ENCODE results near the gene TMEM50A.
"Not testable (repeated sequence)": the region's sequence is repeated elsewhere in the genome, so short reads cannot be mapped to it uniquely, and the experiment has no call there.

The TMEM50A gene

GRCh38 chr1:25389721-25390120 lies 51.6 kb downstream of the TMEM50A start:
- DNase-seq, result not testable (repeated sequence)

DNA sequence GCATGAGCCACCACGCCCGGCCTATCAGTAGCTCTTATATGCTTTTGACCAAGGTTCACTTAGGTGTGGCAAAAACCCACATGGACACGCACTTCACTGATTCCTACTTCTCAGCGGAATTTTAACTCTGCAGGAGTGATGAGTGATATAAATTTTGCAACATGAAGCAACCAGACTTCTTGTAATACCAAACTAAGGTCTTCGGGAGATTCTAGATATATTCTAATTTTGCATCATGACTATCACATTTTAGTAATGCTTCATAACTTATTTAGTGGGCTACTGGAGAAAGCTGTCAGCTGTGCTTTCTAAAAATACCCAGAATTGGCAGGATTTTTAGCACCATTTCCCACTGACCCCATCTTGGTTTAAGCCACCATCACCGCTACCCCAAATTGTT lies 54.7 kb downstream of the TMEM50A start:
- DNase-seq, result no peak

DNA sequence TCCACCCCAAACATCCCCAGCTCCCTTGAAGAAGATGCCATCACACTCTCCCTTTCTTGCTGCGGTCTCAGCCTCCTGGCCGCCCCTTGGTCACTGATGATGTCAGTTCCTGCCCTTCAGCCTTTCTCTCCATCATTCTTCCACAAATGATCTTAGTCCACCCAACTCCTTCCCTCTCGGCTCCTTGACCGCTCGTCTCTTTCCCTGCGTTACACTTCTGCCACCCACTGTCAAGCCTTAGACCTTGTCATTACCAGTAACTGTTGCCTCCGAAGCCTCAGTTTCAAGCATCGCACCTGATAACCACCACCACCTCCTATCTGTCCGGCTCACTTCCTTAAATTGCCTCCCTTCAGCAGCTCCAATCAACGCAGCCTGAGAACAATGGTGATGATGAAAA lies 59.4 kb downstream of the TMEM50A start:
- not testable (repeated sequence) for DNase-seq

DNA sequence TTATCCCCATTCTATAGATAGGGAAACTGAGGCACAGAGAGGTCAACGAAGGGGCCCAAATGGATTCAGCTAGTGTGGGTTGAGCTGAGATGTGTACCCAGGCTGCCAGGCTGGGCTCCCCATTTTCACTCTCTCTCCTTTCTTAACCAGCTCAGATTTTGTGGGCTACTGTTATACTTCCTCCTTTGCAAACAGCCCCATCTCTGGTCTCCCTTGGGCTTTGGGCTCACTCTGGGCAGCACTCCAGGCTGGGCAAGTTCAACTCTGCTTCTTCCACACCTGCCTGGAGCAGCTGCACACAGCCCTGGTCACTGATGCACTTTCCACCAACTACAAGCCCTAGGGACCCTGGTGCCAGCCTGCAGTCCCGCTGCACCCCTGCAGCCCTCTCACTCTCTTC lies 59.9 kb downstream of the TMEM50A start:
- not testable (repeated sequence) for DNase-seq

DNA sequence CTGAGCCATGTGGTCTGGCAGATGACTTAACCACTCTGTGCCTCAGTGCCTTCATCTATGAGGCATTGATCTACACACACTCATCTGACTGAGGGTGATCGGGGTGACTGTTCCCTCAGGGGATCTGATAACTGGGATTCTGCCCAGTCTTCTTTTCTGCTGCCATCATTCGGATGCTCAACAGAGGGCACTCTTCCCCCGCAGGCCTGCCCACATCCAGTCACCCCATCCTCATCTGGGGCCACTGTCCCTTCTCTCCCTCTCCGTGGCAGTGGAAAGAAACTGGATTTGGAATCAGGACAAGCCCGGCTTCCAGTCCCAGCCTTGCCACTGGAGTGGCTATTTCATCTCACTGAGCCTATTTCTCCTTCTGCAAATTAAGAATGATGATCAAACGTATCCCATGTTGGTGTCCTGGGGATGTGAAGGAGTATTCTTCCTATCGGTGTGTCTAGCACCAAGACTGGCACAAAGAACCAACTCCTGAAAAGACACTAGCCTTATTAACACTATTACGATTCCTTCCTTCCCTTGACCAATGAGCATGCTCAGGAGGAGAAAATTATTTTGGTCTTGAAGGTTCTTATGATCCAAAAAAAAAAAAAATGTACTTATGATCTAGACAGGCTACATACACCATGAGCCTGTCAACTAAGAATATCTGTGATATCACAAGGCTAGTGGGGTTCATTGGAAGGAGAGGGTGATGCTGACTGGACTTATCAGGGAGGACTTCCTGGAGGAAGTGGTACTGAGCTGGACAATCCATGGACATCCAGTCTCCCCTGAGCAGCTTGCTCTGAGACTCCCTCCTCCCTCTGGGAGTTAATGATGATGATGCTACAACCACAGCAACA lies 65.0 kb downstream of the TMEM50A start:
- DNase-seq, result not testable (repeated sequence)

DNA sequence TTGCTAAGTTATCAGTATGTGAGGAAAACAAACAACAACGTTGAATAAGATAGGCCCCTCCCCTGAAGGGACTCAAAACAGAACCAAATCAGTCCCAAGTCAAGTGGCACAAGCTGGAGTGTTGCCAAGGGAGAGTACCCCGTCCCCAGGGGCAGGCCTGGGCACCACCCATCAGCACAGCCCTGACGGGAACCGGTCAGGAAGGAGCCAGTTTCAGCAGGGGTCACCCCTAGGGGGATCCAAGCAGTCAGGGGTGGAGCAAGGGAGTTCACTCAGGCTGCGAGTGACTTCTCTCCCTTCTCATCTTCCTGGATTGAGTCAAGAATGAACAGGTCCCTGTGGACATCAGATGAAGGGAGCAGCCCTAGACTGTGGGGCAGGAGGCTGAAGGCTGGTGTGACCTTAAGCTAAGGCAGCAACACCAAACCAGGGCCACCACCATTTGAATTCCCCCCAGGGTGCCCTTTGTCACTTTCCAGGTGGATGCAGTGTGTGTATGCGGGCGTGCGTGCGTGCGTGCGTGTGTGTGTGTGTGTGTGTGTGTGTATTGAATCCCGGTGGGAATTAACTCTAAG lies 67.7 kb downstream of the TMEM50A start:
- not testable (repeated sequence) for DNase-seq

DNA sequence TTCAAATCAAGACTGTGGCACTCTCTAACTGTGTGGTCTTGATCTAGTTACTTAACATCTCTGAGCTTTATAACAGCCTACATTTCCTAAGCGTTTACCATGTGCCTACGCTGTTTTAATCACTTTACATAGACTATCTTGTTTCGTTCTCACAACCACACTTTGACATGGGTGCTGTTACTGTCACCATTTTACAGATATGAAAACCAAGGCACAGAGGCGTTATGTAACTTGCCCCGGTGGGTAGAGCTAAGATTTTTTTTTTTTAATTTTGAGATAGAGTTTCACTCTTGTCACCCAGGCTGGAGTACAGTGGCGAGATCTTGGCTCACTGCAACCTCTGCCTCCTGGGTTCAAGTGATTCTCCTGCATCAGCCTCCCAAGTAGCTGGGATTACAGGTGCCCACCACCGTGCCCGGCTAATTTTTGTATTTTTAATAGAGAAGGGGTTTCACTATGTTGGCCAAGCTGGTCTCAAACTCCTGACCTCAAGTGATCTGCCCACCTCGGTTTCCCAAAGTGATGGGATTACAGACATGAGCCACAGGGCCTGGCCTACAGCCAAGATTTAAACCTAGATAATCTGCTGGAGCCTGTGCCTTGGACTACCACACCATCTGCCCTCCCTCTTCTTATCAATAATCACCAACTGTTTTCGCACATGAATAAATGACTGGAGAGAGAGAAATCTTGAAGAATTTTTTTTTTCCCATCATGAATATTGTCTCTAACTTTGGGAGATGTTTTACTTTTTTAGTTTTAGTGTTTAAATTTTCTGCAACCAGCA lies 71.7 kb downstream of the TMEM50A start:
- DNase-seq, result not testable (repeated sequence)

Data from DMS79 treated with DMSO at 0.1 percent for 48 hours (cell line).